ENCODE measurements around the gene ZBTB43.
A peak's percentile ranks its signal among the peaks of the same experiment; 100 is the strongest.
"Not testable (repeated sequence)": the region's sequence is repeated elsewhere in the genome, so short reads cannot be mapped to it uniquely, and the experiment has no call there.

The ZBTB43 gene

GRCh38 chr9:126804696-126805553 is at the start of gene ZBTB43:
ZBTB43 (plus strand) TSS chr9:126805040; CDS start chr9:126832510, 27,470 bp downstream.
- DNase-seq, result peak; percentile 90 to 93

- DNase-seq, result no peak
Measured at GRCh38 chr9:126755317-126755875, 49.4 kb upstream of the ZBTB43 start.

- no peak for DNase-seq
Measured at GRCh38 chr9:126756238-126756637, 48.6 kb upstream of the ZBTB43 start.

GRCh38 chr9:126756876-126757415 is 47.9 kb upstream of the ZBTB43 start:
- no peak for DNase-seq

GRCh38 chr9:126758916-126759585 is 45.8 kb upstream of the ZBTB43 start:
- DNase-seq, result no peak

GRCh38 chr9:126761274-126761673 is 43.6 kb upstream of the ZBTB43 start:
- DNase-seq, result no peak

- no peak for DNase-seq
Measured at GRCh38 chr9:126763130-126763764, 41.6 kb upstream of the ZBTB43 start.

- peak in 1 of 2 experiments; percentile 23 for DNase-seq
Measured at GRCh38 chr9:126773004-126773607, 31.7 kb upstream of the ZBTB43 start.

- no peak for DNase-seq
Measured at GRCh38 chr9:126775926-126776325, 28.9 kb upstream of the ZBTB43 start.

- DNase-seq, result no peak
Measured at GRCh38 chr9:126777733-126778132, 27.1 kb upstream of the ZBTB43 start.

- DNase-seq, result no peak
Measured at GRCh38 chr9:126778141-126778540, 26.7 kb upstream of the ZBTB43 start.

GRCh38 chr9:126778696-126779095 is 26.1 kb upstream of the ZBTB43 start:
- DNase-seq, result not testable (repeated sequence)

GRCh38 chr9:126781186-126782052 is 23.4 kb upstream of the ZBTB43 start:
- peak; percentile 72 to 76 for DNase-seq

- DNase-seq, result no peak
Measured at GRCh38 chr9:126782053-126782388, 22.8 kb upstream of the ZBTB43 start.

- DNase-seq, result no peak
Measured at GRCh38 chr9:126783949-126784348, 20.9 kb upstream of the ZBTB43 start.

- no peak for DNase-seq
Measured at GRCh38 chr9:126784401-126784800, 20.4 kb upstream of the ZBTB43 start.

- DNase-seq, result not testable (repeated sequence)
Measured at GRCh38 chr9:126784841-126785240, 20.0 kb upstream of the ZBTB43 start.

- no peak for DNase-seq
Measured at GRCh38 chr9:126788046-126788445, 16.8 kb upstream of the ZBTB43 start.

GRCh38 chr9:126788634-126789349 is 16.0 kb upstream of the ZBTB43 start:
- DNase-seq, result no peak

GRCh38 chr9:126790561-126790960 is 14.3 kb upstream of the ZBTB43 start:
- DNase-seq, result no peak

Measured in NCI-H1930 (cell line).